ENCODE measurements around the gene LRRC25.
A peak's percentile ranks its signal among the peaks of the same experiment; 100 is the strongest.

The LRRC25 gene

GRCh38 chr19:18435178-18435841 lies 37.9 kb upstream of the LRRC25 start:
- no peak for DNase-seq (ENCODE audit: low spot score)
- in situ Hi-C loops (cut with MboI; ENCODE audit: low sequenced_read_pairs, unreplicated experiment) = no loop called here
- no peak for TF ChIP-seq CTCF (IDR thresholded peaks at IDR 0.05; ENCODE audit: borderline replicate concordance, control extremely low read depth, extremely low read depth, insufficient read depth, missing control alignments)

DNA sequence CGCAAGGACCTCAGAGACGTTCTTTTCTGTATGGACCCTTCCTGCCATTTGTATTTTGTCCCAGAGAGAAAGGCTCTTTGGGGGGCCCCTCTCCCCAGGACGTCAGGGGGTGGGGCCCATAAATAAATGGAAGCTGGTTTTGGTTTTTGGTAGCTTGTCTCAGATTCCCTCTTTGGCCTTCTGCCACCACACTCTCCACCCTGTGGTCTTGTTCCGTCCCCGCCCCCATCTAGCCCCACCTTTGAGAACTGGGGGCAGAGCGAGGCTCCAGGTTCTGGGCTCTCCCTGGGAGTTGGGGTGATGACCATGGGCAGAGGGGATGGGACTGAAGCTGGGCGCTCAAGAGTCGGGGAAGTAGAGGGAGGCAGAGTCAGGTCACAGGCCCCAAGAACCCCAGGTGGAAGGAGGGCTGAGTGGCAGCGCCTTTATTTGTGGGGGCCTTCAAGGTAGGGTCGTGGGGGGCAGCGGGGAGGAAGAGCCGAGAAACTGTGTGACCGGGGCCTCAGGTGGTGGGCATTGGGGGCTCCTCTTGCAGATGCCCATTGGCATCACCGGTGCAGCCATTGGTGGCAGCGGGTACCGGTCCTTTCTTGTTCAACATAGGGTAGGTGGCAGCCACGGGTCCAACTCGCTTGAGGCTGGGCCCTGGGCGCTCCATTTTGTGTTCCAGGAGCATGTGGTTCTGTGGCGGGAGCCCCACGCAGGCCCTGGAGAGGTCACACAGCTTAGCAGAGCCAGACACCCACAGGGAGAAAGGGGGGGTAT lies 37.2 kb upstream of the LRRC25 start:
- in situ Hi-C loops (cut with MboI; ENCODE audit: low sequenced_read_pairs, unreplicated experiment) = no loop called here
- TF ChIP-seq CTCF (IDR thresholded peaks at IDR 0.05; ENCODE audit: borderline replicate concordance, control extremely low read depth, extremely low read depth, insufficient read depth, missing control alignments) = no peak
- DNase-seq (ENCODE audit: low spot score) = no peak

DNA sequence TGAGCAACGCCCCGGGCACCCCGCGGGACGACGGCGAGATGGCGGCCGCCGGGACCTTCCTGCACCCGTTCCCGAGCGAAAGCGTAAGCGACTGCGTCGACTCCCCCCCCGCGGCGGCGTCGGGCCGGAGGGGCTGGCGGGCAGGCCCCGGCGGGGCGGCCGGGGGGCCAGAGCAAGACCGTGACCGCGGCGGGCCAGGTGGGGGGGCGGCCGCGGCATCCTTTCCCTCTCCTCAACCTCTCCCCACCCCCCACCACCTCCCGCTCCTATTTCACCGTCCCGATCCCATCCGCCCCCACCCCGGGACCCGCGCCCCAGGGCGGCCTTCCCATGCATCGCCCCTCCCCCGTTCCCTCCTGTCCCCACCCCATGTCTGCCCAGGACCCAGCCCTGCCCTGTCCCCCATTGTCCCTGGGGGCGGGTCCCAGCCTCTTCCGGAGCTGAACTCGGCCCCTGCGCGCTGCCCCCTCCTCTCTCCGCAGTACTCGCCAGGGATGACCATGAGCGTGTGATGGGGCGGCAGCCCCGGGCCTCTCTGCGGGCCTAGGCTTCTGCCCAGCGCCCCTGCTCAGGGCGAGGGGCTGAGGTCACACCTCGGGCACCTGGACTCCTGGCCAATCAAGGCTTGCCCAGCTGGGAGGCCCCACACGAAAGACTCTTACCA lies 36.4 kb upstream of the LRRC25 start:
- no peak for DNase-seq (ENCODE audit: low spot score)
- no peak for TF ChIP-seq CTCF (IDR thresholded peaks at IDR 0.05; ENCODE audit: borderline replicate concordance, control extremely low read depth, extremely low read depth, insufficient read depth, missing control alignments)

DNA sequence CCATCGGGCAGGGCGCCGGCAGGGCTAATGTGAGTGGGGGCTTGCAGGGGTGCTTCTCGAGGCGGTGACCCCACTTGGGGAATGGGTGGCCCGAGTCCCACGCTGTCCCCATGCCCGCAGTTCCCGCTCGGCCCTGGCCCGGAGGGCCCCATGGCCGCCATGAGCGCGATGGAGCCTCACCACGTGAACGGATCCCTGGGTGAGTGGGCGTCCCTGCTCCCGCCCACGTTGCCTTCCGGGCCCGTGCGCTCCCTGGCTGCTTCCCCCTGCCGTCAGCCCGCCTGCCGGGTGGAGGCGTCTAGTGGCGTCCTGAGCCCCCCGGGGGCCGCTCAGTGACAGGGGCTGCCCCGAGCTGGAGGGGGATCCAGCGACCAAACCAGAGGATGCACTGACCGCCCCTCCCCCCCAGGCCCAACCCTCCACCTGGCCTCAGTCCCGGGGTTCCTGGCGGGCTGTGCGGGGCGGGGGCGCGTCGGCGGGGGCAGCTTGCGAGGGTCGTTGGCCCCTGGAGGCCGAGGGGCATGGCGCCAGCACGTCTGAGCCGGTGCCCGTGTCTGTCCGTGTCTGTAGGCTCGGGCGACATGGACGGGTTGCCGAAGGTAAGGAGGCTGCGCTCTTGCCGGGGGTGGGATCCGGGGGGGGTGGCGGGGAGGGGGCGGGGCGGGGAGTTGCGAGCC lies 35.7 kb upstream of the LRRC25 start:
- no peak for TF ChIP-seq CTCF (IDR thresholded peaks at IDR 0.05; ENCODE audit: borderline replicate concordance, control extremely low read depth, extremely low read depth, insufficient read depth, missing control alignments)
- peak; percentile 75 for DNase-seq (ENCODE audit: low spot score)
- in situ Hi-C loops (cut with MboI; ENCODE audit: low sequenced_read_pairs, unreplicated experiment) = no loop called here

More for the DNA sequence above, 36.4 kb upstream of the LRRC25 start:
- in situ Hi-C loops (cut with MboI; ENCODE audit: low sequenced_read_pairs, unreplicated experiment) = no loop called here

DNA sequence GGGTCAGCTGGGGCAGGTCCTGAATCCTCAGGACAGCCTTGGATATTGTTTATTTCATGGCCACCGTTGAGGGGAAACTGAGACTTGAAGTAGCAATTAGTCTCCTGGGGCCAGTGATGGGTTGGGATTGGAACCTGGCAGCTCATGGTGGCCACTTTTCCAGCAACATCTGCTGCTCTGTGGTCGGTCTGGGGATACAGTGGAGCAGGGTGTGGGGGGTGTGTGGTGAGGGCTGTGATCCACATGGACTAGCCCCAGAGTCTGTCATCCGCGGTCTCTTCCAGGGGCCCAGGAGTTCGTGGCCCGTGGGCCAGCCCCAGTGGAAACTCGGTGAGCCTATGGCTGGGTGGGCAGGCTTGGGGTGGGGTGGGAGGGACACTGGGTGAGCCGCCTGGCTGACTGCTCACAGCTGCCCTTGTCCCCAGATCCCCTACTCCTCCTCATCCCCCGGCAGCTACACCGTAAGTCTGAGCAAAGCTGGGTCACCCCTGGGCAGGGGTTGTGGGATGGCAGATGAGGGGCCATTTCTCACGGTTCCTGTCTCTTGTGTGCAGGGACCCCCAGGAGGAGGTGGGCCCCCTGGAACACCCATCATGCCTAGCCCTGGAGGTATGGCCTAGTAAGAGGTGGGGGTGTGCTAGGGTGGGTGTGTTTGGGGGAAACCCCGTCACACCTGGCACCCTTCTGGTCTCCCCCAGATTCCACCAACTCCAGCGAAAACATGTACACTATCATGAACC lies 35.0 kb upstream of the LRRC25 start:
- no peak for DNase-seq (ENCODE audit: low spot score)
- TF ChIP-seq CTCF (IDR thresholded peaks at IDR 0.05; ENCODE audit: borderline replicate concordance, control extremely low read depth, extremely low read depth, insufficient read depth, missing control alignments) = no peak
- in situ Hi-C loops (cut with MboI; ENCODE audit: low sequenced_read_pairs, unreplicated experiment) = no loop called here
